GM12878 (cell line): ENCODE data around the gene PSMB9. TPM values are rescaled to one million over a fixed set of nuclear protein-coding genes. Genes with fewer than 3 reads are reported as not detected.

Experiments
- ATAC-seq: fragments of 200-7000 bp; cut with Tn5 transposase; 3 replicates; pipeline ENCODE4 v1.9.1; 2020; ENCODE audit warnings: mild to moderate bottlenecking, moderate library complexity
- BruUV-seq: library from RNA; stranded (reverse); fragments of 400-500 nt; replicated peaks from 2 replicates; lab custom pipeline; 2021; lab: Mats Ljungman, UMichigan
- CTCF ChIA-PET: fragments of 300-600 bp; sonication (Branson Sonifier 250); formaldehyde crosslinking; extraction: SDS; loops from one replicate; lab custom pipeline; 2021; ENCODE audit warnings: inconsistent platforms; lab: Yijun Ruan, JAX
- POLR2A ChIA-PET: fragments of 350-600 bp; formaldehyde crosslinking; extraction: SDS; loops from one replicate; lab custom pipeline; 2021; ENCODE audit warnings: inconsistent platforms; lab: Charles Lee
- RAD21 ChIA-PET: fragments of 300-600 bp; sonication (Branson Sonifier 250); formaldehyde crosslinking; loops from one replicate; lab custom pipeline; 2023; ENCODE audit warnings: antibody characterized with exemption; ENCODE audit not compliant: unreplicated experiment; lab: Charles Lee
- SMC1A ChIA-PET: fragments of 300-600 bp; sonication (Branson Sonifier 250); formaldehyde crosslinking; loops from one replicate; lab custom pipeline; 2023; ENCODE audit not compliant: unreplicated experiment, uncharacterized antibody; lab: Charles Lee
- DNase-seq: peaks from one replicate; pipeline ENCODE4 v3.0.0-alpha.2; 2011; ENCODE audit warnings: low read depth, low spot score
- FAIRE-seq: peaks from 3 replicates; lab custom pipeline; 2011; peaks lifted over from hg19 to GRCh38; lab: Jason Lieb, UNC
- H2AFZ ChIP-seq: 2 replicates; pipeline ENCODE4 v1.6.0; 2011; ENCODE audit warnings: low read depth, low read length, control low read depth; ENCODE audit not compliant: control insufficient read depth
- H3K27ac ChIP-seq: 2 replicates; pipeline ENCODE4 v1.5.1; 2011; ENCODE audit warnings: control low read depth; ENCODE audit not compliant: control insufficient read depth, insufficient read depth
- H3K27me3 ChIP-seq, 2 experiments: replicated peaks in 1 of 2; 2 replicates each; pipeline versions ENCODE4 v1.6.0 to v1.6.1; 2011; ENCODE audit warnings: low read length in 1 of 2; ENCODE audit not compliant: control insufficient read depth in 2 of 2, insufficient read depth in 2 of 2
- H3K36me3 ChIP-seq, 2 experiments: 2 replicates each; pipeline ENCODE4 v1.5.1; 2011; ENCODE audit warnings: low read length in 1 of 2; ENCODE audit not compliant: control insufficient read depth in 2 of 2, insufficient read depth in 2 of 2
- H3K4me1 ChIP-seq: 2 replicates; pipeline ENCODE4 v1.6.1; 2011; ENCODE audit warnings: mild to moderate bottlenecking, low read length, moderate library complexity, mixed read lengths; ENCODE audit not compliant: control insufficient read depth, insufficient read depth
- H3K4me2 ChIP-seq: 2 replicates; pipeline ENCODE4 v1.6.0; 2011; ENCODE audit warnings: control low read depth; ENCODE audit not compliant: control insufficient read depth, insufficient read depth
- H3K4me3 ChIP-seq: fragments of 200-600 bp; sonication (generic); 2 replicates; pipeline ENCODE4 v1.5.1; 2016
- H3K79me2 ChIP-seq: 2 replicates; pipeline ENCODE4 v1.6.0; 2011; ENCODE audit warnings: low read length; ENCODE audit not compliant: control insufficient read depth, insufficient read depth
- H3K9ac ChIP-seq: 2 replicates; pipeline ENCODE4 v1.8.0; 2011; ENCODE audit warnings: low read length, control low read depth, mixed read lengths; ENCODE audit not compliant: control insufficient read depth, insufficient read depth
- H3K9me3 ChIP-seq: replicated peaks from 3 replicates; pipeline ENCODE4 v1.5.1; 2011; ENCODE audit warnings: mild to moderate bottlenecking, low read length; ENCODE audit not compliant: control insufficient read depth, insufficient read depth
- H4K20me1 ChIP-seq: 2 replicates; pipeline ENCODE4 v1.6.0; 2011; ENCODE audit not compliant: control insufficient read depth, insufficient read depth
- ATF2 ChIP-seq: IDR thresholded peaks from 2 replicates; pipeline ENCODE4 v1.6.1; 2012; ENCODE audit warnings: low read length, inconsistent platforms
- BACH1 ChIP-seq: fragments of 450-650 bp; IDR thresholded peaks from 2 replicates; pipeline ENCODE4 v1.6.1; 2017; ENCODE audit warnings: mild to moderate bottlenecking, borderline replicate concordance
- BHLHE40 ChIP-seq, 2 experiments: fragments of 450-650 bp in 1 of 2; IDR thresholded peaks; 2 replicates each; pipeline ENCODE4 v1.6.1; 2011 to 2017; ENCODE audit warnings: low read depth in 2 of 2, borderline replicate concordance in 1 of 2, improper control_type of control experiment in 1 of 2, low read length in 1 of 2, mild to moderate bottlenecking in 1 of 2
- KLF5 ChIP-seq: fragments of 450-650 bp; IDR thresholded peaks from 2 replicates; pipeline ENCODE4 v1.6.1; 2014; ENCODE audit warnings: mild to moderate bottlenecking; ENCODE audit not compliant: partially characterized antibody
- MEF2A ChIP-seq: IDR thresholded peaks from 2 replicates; pipeline ENCODE4 v1.6.1; 2011; ENCODE audit warnings: low read depth, mild to moderate bottlenecking, low read length, moderate library complexity; ENCODE audit not compliant: insufficient read depth
- PML ChIP-seq: IDR thresholded peaks from 2 replicates; pipeline ENCODE4 v1.6.1; 2012; ENCODE audit warnings: low read length, inconsistent platforms
- POLR2A ChIP-seq: IDR thresholded peaks from 2 replicates; pipeline ENCODE4 v1.6.1; 2011; ENCODE audit warnings: low read depth, mild to moderate bottlenecking, low read length
- POLR2AphosphoS5 ChIP-seq: IDR thresholded peaks from 2 replicates; pipeline ENCODE4 v1.6.1; 2011; ENCODE audit warnings: mild to moderate bottlenecking, low read length, inconsistent platforms
- POU2F2 ChIP-seq: IDR thresholded peaks from 3 replicates; pipeline ENCODE4 v1.6.1; 2011; ENCODE audit warnings: low read depth, mild to moderate bottlenecking, low read length, borderline replicate concordance
- SMARCA5 ChIP-seq: fragments of 450-650 bp; IDR thresholded peaks from 2 replicates; pipeline ENCODE4 v1.6.1; 2017; ENCODE audit warnings: mild to moderate bottlenecking
- SUPT20H ChIP-seq: IDR thresholded peaks from 2 replicates; pipeline ENCODE4 v1.6.1; 2011; ENCODE audit warnings: low read depth, mild to moderate bottlenecking, low read length, moderate library complexity, borderline replicate concordance; ENCODE audit not compliant: control insufficient read depth
- WGBS: methylation state at CpG from one replicate; pipeline ENCODE4 v1.1.6; 2016; ENCODE audit warnings: low lambda C conversion rate; ENCODE audit not compliant: insufficient replicate concordance, insufficient coverage; ENCODE audit errors: missing lambda C conversion rate; 5-methylcytosine and 5-hydroxymethylcytosine counted together
- in situ Hi-C: fragments of 300-500 bp; cut with MboI; formaldehyde crosslinking; loops from 9 replicates; pipeline ENCODE4 v1.14.3; 2018; ENCODE audit warnings: mixed read lengths
- intact Hi-C: fragments of 100-400 bp; cut with micrococcal nuclease; formaldehyde crosslinking; loops from one replicate; pipeline ENCODE4 v1.14.2; 2022; ENCODE audit not compliant: unreplicated experiment
- polyA plus RNA-seq, 11 experiments: library from polyadenylated mRNA; depleted of rRNA in 4 of 11; unstranded in 6 of 11; stranded (reverse) in 5 of 11; fragments of >200 nt; fragmentation: Nextera tagmentation in 4 of 11; fragmentation: Illumina TruSeq in 1 of 11; extraction: Ambion mirVana in 4 of 11; extraction: Trizol in 1 of 11; gene quantifications; 1 replicate in 1 of 11; 2 replicates in 10 of 11; pipeline versions ENCODE4 v1.2.1 to v1.2.3, GENCODE V29; 2011 to 2016; ENCODE audit warnings: inconsistent platforms in 2 of 11, missing spikeins in 2 of 11, low read depth in 1 of 11
- total RNA-seq, 4 experiments: library from RNA; depleted of rRNA in 3 of 4; stranded (reverse); fragments of >200 nt in 3 of 4; fragmentation: Illumina TruSeq in 1 of 4; extraction: Trizol in 1 of 4; gene quantifications; 2 replicates each; pipeline versions ENCODE4 v1.2.1 to v1.2.3, GENCODE V29; 2013 to 2021
- TF ChIP-seq, protein P1 (sequence below): IDR thresholded peaks from 2 replicates; pipeline ENCODE4 v1.6.1; 2011; ENCODE audit warnings: low read depth, mild to moderate bottlenecking, low read length, moderate library complexity, borderline replicate concordance; ENCODE audit errors: extremely low read depth

The PSMB9 gene
- total and polyA plus RNA-seq, 10 of the 15 experiments (the other 5 are each of a cell fraction or from before 2014, with no cell fraction given), result 167 to 517 (median 275) TPM

GRCh38 chr6:32851025-32851424 is 3.0 kb upstream of the PSMB9 start:
- POLR2A ChIA-PET, result interaction anchor here (1.0 to 1.8 kb wide), 5 partner anchors 9 to 655 kb away, joined by 3 to 7 read pairs (median 4); partner anchors contain the start of gene TAP2
- 53% methylated on average over 4 of the region's 4 CpGs for WGBS
- FAIRE-seq, result no peak
- H3K27ac ChIP-seq, result peak overlapping the region; percentile 100; the same call in 1 of the 2 replicates
- no peaks in the 10 kb centered on the region; the same call in 1 of the 2 replicates for H4K20me1 ChIP-seq
- no peak overlapping the region for H2AFZ ChIP-seq
- peaks cover 50% of the 10 kb centered on the region for H3K4me1 ChIP-seq
- H3K79me2 ChIP-seq, result peaks cover 94% of the 10 kb centered on the region
- peaks cover 7 to 53% of the 10 kb centered on the region in 2 experiments for H3K36me3 ChIP-seq
- peak overlapping the region; percentile 96 for H3K4me2 ChIP-seq
- CTCF ChIA-PET, result interaction anchor here (0.9 to 3.3 kb wide), 5 partner anchors 12 to 108 kb away, joined by 3 to 25 read pairs (median 4); partner anchors contain the start of gene TAP2
- SMC1A ChIA-PET, result interaction anchor here (0.9 to 1.9 kb wide), 5 partner anchors 12 to 102 kb away, joined by 3 to 7 read pairs (median 3); partner anchors contain the start of genes HLA-DMA and TAP2
- peak overlapping the region; percentile 99 for H3K9ac ChIP-seq
- H3K4me3 ChIP-seq, result peak overlapping the region; percentile 88; the same call in 1 of the 2 replicates
- TF ChIP-seq POLR2AphosphoS5 (peak; percentile 68), MEF2A (no peak)
- no peaks in the 10 kb centered on the region for H3K9me3 ChIP-seq
- no TSS peak for BruUV-seq
- H3K27me3 ChIP-seq, result no peaks in the 10 kb centered on the region
- no peak for DNase-seq
- ATAC-seq, result no peak
- in situ Hi-C loops, result no loop called here
- intact Hi-C loops, result loop anchor here (10.0 kb wide), 1 partner anchor 246 kb away; no protein-coding TSS in a partner anchor
- RAD21 ChIA-PET, result interaction anchor here (1.1 to 1.2 kb wide), 2 partner anchors 11 to 13 kb away, joined by 3 to 7 read pairs; partner anchors contain the start of gene TAP2

- Histone ChIP-seq H3K27ac (peak overlapping the region; percentile 100), H3K79me2 (peaks cover 94% of the 10 kb centered on the region), H3K4me1 (peaks cover 40% of the 10 kb centered on the region), H3K4me3 (peak overlapping the region; percentile 88), H3K9ac (peak overlapping the region; percentile 99), H3K4me2 (peak overlapping the region; percentile 96), H3K27me3 (no peaks in the 10 kb centered on the region), H3K36me3 (peaks cover 6 to 44% of the 10 kb centered on the region in 2 experiments), H3K9me3 (no peaks in the 10 kb centered on the region), H2AFZ (no peak overlapping the region), H4K20me1 (no peaks in the 10 kb centered on the region; the same call in 1 of the 2 replicates)
- ATAC-seq, result peak; percentile 13
- in situ Hi-C loops (no loop called here), intact Hi-C loops (loop anchor here (10.0 kb wide), 1 partner anchor 247 kb away; no protein-coding TSS in a partner anchor)
- CTCF ChIA-PET, result interaction anchor here (1.0 to 8.0 kb wide), 6 partner anchors 10 to 119 kb away, joined by 3 to 299 read pairs (median 20); partner anchors contain the start of genes PSMB8 and TAP2
- POLR2A ChIA-PET, result interaction anchor here (0.9 to 8.1 kb wide), 14 partner anchors 9 to 158 kb away, joined by 3 to 357 read pairs (median 6); partner anchors contain the start of genes HLA-DMA, HLA-DMB, PSMB8 and TAP2
- RAD21 ChIA-PET, result interaction anchor here (1.2 to 7.7 kb wide), 5 partner anchors 10 to 120 kb away, joined by 3 to 269 read pairs (median 16); partner anchors contain the start of genes PSMB8 and TAP2
- SMC1A ChIA-PET, result interaction anchor here (1.5 to 5.9 kb wide), 4 partner anchors 7 to 413 kb away, joined by 3 to 131 read pairs (median 38); partner anchors contain the start of genes HLA-DRA, PSMB8 and TAP2
- TSS peak; percentile 71 for BruUV-seq
- FAIRE-seq, result peak; percentile 35
- DNase-seq, result no peak
- under 1% methylated on average over 23 of the region's 23 CpGs for WGBS
- TF ChIP-seq SUPT20H (no peak), POU2F2 (no peak), POLR2A (no peak), PML (no peak), KLF5 (no peak), BHLHE40 (IDR thresholded peaks at IDR 0.05; ENCODE audit: borderline replicate concordance in 1 of 2, low read depth in 2 of 2, low read length in 1 of 2) (peak; percentile 27 to 77; a peak in 2 of 4 replicates), BACH1 (no peak), SMARCA5 (no peak), ATF2 (no peak)
- TF ChIP-seq, protein P1, sequence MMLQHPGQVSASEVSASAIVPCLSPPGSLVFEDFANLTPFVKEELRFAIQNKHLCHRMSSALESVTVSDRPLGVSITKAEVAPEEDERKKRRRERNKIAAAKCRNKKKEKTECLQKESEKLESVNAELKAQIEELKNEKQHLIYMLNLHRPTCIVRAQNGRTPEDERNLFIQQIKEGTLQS, result 0 out of 2 replicates have a peak, but pooled peaks have one; percentile 6
These were observed 1.8 kb upstream of the PSMB9 start for GRCh38 chr6:32852018-32852843.
